BJ (cell line): ENCODE results near the gene SKP2. TPM values are rescaled to one million over a fixed set of nuclear protein-coding genes. Genes with fewer than 3 reads are reported as not detected.
"Not testable (repeated sequence)": the region's sequence is repeated elsewhere in the genome, so short reads cannot be mapped to it uniquely, and the experiment has no call there.

Experiments
- CTCF ChIA-PET: fragments of 350-600 bp; formaldehyde crosslinking; extraction: SDS; loops from one replicate; lab custom pipeline; 2021; ENCODE audit warnings: antibody characterized with exemption, inconsistent platforms; lab: Yijun Ruan, JAX
- POLR2A ChIA-PET: fragments of 300-600 bp; sonication (Branson Sonifier 250); formaldehyde crosslinking; extraction: SDS; loops from one replicate; lab custom pipeline; 2021; ENCODE audit warnings: antibody characterized with exemption; lab: Charles Lee
- DNase-seq: peaks from one replicate; pipeline ENCODE4 v3.0.0-alpha.2; 2011; ENCODE audit warnings: low read depth
- H3K27me3 ChIP-seq: 2 replicates; pipeline ENCODE4 v1.6.0; 2011; ENCODE audit warnings: low read length; ENCODE audit not compliant: control insufficient read depth, insufficient read depth
- H3K36me3 ChIP-seq: 2 replicates; pipeline ENCODE4 v1.5.1; 2011; ENCODE audit warnings: low read length; ENCODE audit not compliant: control insufficient read depth, insufficient read depth
- H3K4me3 ChIP-seq: 2 replicates; pipeline ENCODE4 v1.5.1; 2011; ENCODE audit warnings: low read depth, mild to moderate bottlenecking, control low read depth, low read length
- CTCF ChIP-seq: IDR thresholded peaks from 2 replicates; pipeline ENCODE4 v1.5.1; 2011; ENCODE audit warnings: low read depth, mild to moderate bottlenecking, control low read depth, inconsistent platforms, low read length, moderate library complexity; ENCODE audit not compliant: insufficient read depth
- polyA plus RNA-seq: library from polyadenylated mRNA; depleted of rRNA; stranded (reverse); fragments of >200 nt; gene quantifications from 2 replicates; pipeline ENCODE4 v1.2.3, GENCODE V29; 2011

SKP2 gene
- polyA plus RNA-seq, 1 experiment, result 22.0 TPM

GRCh38 chr5:36128795-36129194 lies 23.1 kb upstream of the SKP2 start:
- Histone ChIP-seq H3K4me3 (no peak overlapping the region), H3K36me3 (no peaks in the 10 kb centered on the region), H3K27me3 (no peaks in the 10 kb centered on the region)
- CTCF ChIA-PET, result interaction anchor here (1.0 to 1.6 kb wide), 2 partner anchors 22 to 50 kb away, joined by 3 to 6 read pairs; no protein-coding TSS in a partner anchor
- POLR2A ChIA-PET, result no interaction called here
- TF ChIP-seq CTCF, result no peak
- no peak for DNase-seq

GRCh38 chr5:36129666-36130065 lies 22.2 kb upstream of the SKP2 start:
- H3K27me3 ChIP-seq, DNase-seq, CTCF ChIA-PET, H3K36me3 ChIP-seq, POLR2A ChIA-PET, H3K4me3 ChIP-seq: not testable (repeated sequence)

- CTCF ChIA-PET, H3K36me3 ChIP-seq, H3K27me3 ChIP-seq, POLR2A ChIA-PET, H3K4me3 ChIP-seq, DNase-seq: not testable (repeated sequence)
Measured at GRCh38 chr5:36133009-36133408, 18.9 kb upstream of the SKP2 start.

GRCh38 chr5:36135988-36136387 lies 15.9 kb upstream of the SKP2 start:
- no peak overlapping the region for H3K4me3 ChIP-seq
- no peaks in the 10 kb centered on the region for H3K27me3 ChIP-seq
- no peak for DNase-seq
- 0 out of 2 replicates have a peak, but pooled peaks cover 2% of the 10 kb centered on the region for H3K36me3 ChIP-seq
- CTCF ChIA-PET, result no interaction called here
- POLR2A ChIA-PET, result no interaction called here
- no peak for TF ChIP-seq CTCF

GRCh38 chr5:36136581-36136980 lies 15.3 kb upstream of the SKP2 start:
- H3K27me3 ChIP-seq, result no peaks in the 10 kb centered on the region
- ChIA-PET CTCF (no interaction called here), POLR2A (no interaction called here)
- no peak for DNase-seq
- no peak for TF ChIP-seq CTCF
- H3K36me3 ChIP-seq, result 0 out of 2 replicates have a peak, but pooled peaks cover 2% of the 10 kb centered on the region
- no peak overlapping the region for H3K4me3 ChIP-seq

GRCh38 chr5:36138900-36139683 lies 12.8 kb upstream of the SKP2 start:
- ChIA-PET CTCF (interaction anchor here (0.9 to 1.2 kb wide), 2 partner anchors 23 to 60 kb away, joined by 3 read pairs; no protein-coding TSS in a partner anchor), POLR2A (no interaction called here)
- no peak for DNase-seq
- Histone ChIP-seq H3K4me3 (no peak overlapping the region), H3K27me3 (no peaks in the 10 kb centered on the region), H3K36me3 (0 out of 2 replicates have a peak, but pooled peaks cover 2% of the 10 kb centered on the region)
- no peak for TF ChIP-seq CTCF
